Natural killer cell treated with Interleukin-12 subunit alpha and Interleukin-12 subunit beta and Interleukin-15 and Interleukin-18, amount 100 ng/mL, for 72 hours (primary cell): ENCODE data around the gene UTP15. TPM values are rescaled to one million over a fixed set of nuclear protein-coding genes. Genes with fewer than 3 reads are reported as not detected.
A peak's percentile ranks its signal among the peaks of the same experiment; 100 is the strongest.

ENCODE experiments used
- ATAC-seq, 2 donors: fragments of 150-1000 bp; cut with Tn5 transposase in 1 of 2; sonication (Bioruptor Pico), chemical (Tn5 transposase) in 1 of 2; 2 replicates each; pipeline ENCODE4 v1.10.0; 2021
- DNase-seq: peaks from one replicate; pipeline ENCODE4 v3.0.0; 2022; ENCODE audit warnings: low spot score
- H3K27ac Mint-ChIP-seq, 2 donors: 1 replicate in 1 of 2; 2 replicates in 1 of 2; pipeline ENCODE4 v1.8.0; 2022; ENCODE audit warnings: mixed read lengths in 2 of 2, mild to moderate bottlenecking in 1 of 2, moderate library complexity in 1 of 2
- H3K27me3 Mint-ChIP-seq, 2 donors: 1 replicate in 1 of 2; 2 replicates in 1 of 2; pipeline ENCODE4 v1.8.0; 2022; ENCODE audit warnings: mixed read lengths in 2 of 2
- H3K36me3 Mint-ChIP-seq: one replicate; pipeline ENCODE4 v1.8.0; 2022; ENCODE audit warnings: mixed read lengths
- H3K4me1 Mint-ChIP-seq, 2 donors: 1 replicate in 1 of 2; 2 replicates in 1 of 2; pipeline ENCODE4 v1.8.0; 2022; ENCODE audit warnings: low read depth in 2 of 2, mixed read lengths in 2 of 2, mild to moderate bottlenecking in 1 of 2
- H3K4me3 Mint-ChIP-seq: one replicate; pipeline ENCODE4 v1.8.0; 2022; ENCODE audit warnings: mixed read lengths
- H3K9me3 Mint-ChIP-seq: 2 replicates; pipeline ENCODE4 v1.8.0; 2022; ENCODE audit warnings: mixed read lengths
- total RNA-seq, 2 donors: library from RNA; stranded (reverse); gene quantifications; one replicate each; pipeline ENCODE4 v1.2.3, GENCODE V29; 2022

UTP15 gene
- total RNA-seq, 2 donors from 2014 or later: 34.9 to 55.1 TPM

DNA sequence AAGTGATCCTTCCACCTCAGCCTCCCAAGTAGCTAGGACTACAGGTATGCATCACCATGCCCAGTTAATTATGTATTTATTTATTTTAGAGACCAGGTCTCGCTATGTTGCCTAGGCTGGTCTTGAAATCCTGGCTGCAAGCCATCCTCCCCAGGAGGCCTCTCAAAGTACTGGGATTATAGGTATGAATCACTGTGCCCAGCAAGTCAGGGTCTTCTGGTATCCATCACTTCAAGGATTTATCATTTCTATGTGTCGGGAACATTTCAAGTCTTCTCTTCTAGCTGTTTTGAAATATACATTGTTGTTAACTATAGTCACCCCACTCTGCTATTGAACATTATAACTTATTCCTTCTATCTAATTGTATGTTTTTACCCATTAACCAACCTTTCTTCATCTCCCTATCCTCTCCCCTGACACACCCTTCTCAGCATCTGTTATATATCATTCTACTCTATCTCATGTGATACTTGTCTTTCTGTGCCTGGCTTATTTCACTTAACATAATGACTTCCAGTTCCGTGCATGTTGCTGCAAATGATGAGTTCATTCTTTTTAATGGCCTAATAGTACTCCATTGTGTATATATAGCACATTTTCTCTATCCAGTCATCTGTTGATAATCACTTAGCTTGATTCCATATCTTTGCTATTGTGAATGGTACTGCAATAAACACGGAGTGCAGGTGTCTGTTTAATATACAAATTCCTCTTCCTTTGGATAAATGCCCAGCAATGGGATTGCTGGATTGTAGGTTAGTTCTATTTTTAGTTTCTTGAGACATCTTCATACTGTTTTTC is 26.4 kb downstream of the UTP15 start:
- Mint-ChIP-seq H3K4me3 (no peak overlapping the region), H3K27me3 (no peaks in the 10 kb centered on the region), H3K4me1 (no peaks in the 10 kb centered on the region), H3K27ac (no peak overlapping the region), H3K9me3 (no peaks in the 10 kb centered on the region), H3K36me3 (no peaks in the 10 kb centered on the region)
- ATAC-seq: no peak
- DNase-seq: no peak

DNA sequence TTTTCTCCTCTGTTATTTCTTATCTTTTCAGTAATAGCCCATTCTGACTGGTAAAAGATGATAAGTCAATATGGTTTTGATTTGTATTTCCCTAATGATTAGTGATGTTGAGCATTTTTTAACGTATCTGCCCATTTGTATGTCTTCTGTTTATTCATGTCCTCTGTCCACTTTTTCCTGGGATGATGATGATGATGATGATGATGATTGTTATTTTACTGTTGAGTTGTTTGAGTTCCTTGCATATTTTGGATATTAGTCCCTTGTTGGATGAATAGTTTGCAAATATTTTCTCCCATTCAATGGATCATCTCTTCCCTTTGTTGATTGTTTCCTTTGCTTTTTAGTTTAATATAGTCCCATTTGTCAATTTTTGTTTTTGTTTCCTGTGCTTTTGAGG is 27.0 kb downstream of the UTP15 start:
- Mint-ChIP-seq H3K9me3 (no peaks in the 10 kb centered on the region), H3K27ac (no peak overlapping the region), H3K27me3 (no peaks in the 10 kb centered on the region), H3K4me3 (no peak overlapping the region), H3K36me3 (no peaks in the 10 kb centered on the region), H3K4me1 (no peaks in the 10 kb centered on the region)
- DNase-seq (no peak), ATAC-seq (no peak)

DNA sequence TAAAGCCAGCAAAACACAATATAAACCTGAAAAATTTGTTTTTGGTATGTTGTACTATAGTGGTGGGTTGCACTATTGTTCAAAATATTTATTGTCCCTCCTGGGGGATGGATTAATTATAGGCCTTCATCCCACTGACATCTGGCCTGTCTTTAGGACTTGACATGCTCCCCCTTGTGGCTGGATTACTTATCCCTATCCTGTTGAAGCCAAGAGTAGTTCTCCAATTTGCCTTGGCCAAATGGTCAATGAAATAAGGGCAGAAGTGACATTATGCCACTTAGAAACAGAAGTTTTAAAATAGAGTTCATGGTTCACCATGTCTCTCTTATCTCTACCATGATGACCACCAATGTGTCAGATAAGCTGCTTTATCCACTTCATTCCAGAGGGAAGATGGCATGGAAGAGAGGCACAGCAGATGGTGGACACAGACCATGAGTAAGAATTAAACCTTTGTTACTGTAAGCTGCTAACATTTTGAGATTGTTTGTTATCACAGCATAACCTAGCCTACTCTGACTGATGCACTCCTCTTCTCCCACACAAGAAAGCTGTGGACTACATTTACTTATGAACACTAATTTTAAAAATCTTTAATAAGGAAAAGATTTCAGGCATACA is 31.3 kb downstream of the UTP15 start:
- H3K36me3 Mint-ChIP-seq: peaks cover 5% of the 10 kb centered on the region
- no peak for ATAC-seq
- no peaks in the 10 kb centered on the region for H3K4me1 Mint-ChIP-seq
- H3K27ac Mint-ChIP-seq: no peak overlapping the region
- H3K27me3 Mint-ChIP-seq: peaks cover 0 to 3% of the 10 kb centered on the region in 2 donors
- DNase-seq: no peak
- no peaks in the 10 kb centered on the region for H3K9me3 Mint-ChIP-seq
- no peak overlapping the region for H3K4me3 Mint-ChIP-seq

DNA sequence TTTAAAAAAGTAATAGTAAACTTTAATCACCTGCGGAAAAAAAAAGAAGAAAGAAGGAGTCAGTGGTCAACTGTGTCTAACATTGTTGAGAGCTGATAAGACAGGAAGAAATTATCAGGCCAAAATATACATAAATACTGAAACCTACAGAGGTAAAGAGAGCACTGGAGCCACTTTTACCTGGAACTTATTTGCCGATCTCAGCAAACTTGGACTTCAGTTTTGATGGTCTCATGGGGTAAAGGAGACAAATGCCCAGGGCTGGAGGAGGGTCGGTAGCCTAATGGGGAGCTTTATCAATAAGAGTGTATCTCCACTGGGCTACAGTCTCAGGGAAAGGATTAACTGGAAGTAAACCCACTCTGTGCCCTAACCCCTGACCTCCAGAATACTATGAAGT is 33.8 kb downstream of the UTP15 start:
- no peak overlapping the region for H3K4me3 Mint-ChIP-seq
- H3K4me1 Mint-ChIP-seq: peaks cover 4 to 10% of the 10 kb centered on the region in 2 donors

DNA sequence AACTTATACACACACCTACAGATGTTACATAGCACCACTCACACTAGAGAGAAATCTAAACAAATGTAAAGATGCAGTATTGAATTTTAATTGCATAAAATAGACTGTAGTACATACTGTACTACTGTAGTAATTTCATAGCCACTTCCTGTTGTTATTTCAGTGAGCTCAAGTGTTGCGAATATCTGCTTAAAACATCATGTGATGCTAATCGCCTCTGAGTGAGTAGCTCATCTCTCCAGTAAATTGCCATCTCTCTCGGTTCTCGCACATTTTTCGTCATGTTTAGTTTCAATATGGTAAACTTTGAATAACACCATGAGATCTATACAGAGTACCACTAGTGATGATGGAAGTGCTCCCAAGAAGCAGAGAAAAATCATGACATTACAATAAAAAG is 38.5 kb downstream of the UTP15 start:
- no peak for DNase-seq
- Mint-ChIP-seq H3K27ac (no peak overlapping the region), H3K27me3 (no peaks in the 10 kb centered on the region), H3K4me3 (peak overlapping the region; percentile 20), H3K36me3 (peaks cover 8% of the 10 kb centered on the region), H3K9me3 (no peaks in the 10 kb centered on the region), H3K4me1 (peaks cover 4 to 10% of the 10 kb centered on the region in 2 donors)
- ATAC-seq: peak in 1 of 2 donors; percentile 53

More for the DNA sequence above, 33.8 kb downstream of the UTP15 start:
- DNase-seq (no peak), ATAC-seq (no peak)
- no peak overlapping the region for H3K27ac Mint-ChIP-seq
- H3K9me3 Mint-ChIP-seq: no peaks in the 10 kb centered on the region
- H3K36me3 Mint-ChIP-seq: peaks cover 8% of the 10 kb centered on the region
- peaks cover 0 to 3% of the 10 kb centered on the region in 2 donors for H3K27me3 Mint-ChIP-seq

DNA sequence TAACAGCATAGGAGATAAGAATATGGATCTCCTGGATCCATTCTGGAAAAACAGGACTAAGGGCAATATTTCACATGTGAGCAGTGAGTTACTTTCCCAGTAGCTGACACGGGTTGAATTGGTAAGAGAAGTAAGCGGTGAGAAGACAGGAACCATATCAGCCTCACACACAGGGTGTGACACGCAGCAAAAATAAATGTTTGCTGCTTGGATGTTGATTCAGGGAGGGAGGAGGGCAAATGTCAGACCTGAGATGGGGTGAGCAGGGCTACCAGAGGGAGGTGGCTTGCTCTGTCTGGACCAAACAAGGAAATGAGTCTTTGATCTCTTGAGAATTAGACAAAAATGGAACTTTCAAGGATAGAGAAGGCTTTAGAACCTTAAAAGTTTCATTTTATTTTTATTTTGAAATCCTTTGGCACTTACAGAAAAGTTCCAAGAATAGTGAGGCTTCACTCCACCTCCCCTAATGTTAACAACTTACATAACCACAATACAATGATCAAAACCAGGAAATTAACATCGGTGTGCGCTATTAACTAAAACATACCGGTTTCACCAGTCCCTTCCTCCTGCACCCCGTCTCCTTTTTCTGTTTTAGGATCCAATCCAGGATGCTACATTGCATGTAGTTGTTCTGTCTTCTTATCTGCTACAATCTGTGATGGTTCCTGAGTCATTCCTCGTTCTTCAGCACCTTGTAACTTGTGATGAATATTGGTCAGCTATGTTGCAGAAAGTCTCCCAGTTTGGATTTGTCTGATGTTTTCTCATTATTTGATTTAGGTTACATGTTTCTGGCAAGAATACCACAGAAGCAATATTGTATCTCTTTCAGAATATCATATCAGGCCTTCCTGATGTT is 39.9 kb downstream of the UTP15 start:
- Mint-ChIP-seq H3K36me3 (peaks cover 8% of the 10 kb centered on the region), H3K27me3 (peaks cover 0 to 1% of the 10 kb centered on the region in 2 donors), H3K4me3 (no peak overlapping the region), H3K27ac (no peak overlapping the region), H3K4me1 (peaks cover 4 to 10% of the 10 kb centered on the region in 2 donors), H3K9me3 (no peaks in the 10 kb centered on the region)
- no peak for ATAC-seq
- no peak for DNase-seq

DNA sequence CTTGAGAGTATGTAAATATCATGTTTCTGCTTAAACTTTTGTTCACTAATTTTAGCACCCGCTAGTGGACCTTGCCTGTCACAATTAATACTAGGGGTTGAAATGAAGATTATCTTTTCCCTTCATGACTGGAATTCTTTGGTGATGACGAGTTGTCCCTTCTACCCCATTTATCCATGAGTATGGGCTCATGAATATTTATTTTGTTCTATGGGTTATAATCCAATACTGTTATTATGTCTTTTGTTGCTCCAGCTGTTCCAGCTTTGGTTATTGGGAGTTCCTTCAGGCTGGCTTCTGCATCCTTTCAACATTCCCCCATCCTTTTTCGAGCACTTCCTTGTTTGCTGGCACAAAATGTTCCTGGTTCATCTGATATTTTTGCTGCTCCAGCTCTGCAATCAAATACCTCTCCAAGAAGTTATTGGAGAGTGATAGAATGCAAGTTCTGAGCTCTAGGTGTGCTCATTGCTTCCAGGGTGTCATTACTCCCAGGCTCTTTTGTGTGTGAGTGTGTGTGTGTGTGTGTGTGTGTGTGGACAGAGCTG is 40.7 kb downstream of the UTP15 start:
- no peak overlapping the region for H3K27ac Mint-ChIP-seq
- no peak for ATAC-seq
- H3K27me3 Mint-ChIP-seq: peaks cover 0 to 10% of the 10 kb centered on the region in 2 donors
- H3K4me1 Mint-ChIP-seq: peaks cover 4 to 10% of the 10 kb centered on the region in 2 donors
- DNase-seq: no peak
- no peak overlapping the region for H3K4me3 Mint-ChIP-seq
- no peaks in the 10 kb centered on the region for H3K9me3 Mint-ChIP-seq
- peaks cover 8% of the 10 kb centered on the region for H3K36me3 Mint-ChIP-seq

DNA sequence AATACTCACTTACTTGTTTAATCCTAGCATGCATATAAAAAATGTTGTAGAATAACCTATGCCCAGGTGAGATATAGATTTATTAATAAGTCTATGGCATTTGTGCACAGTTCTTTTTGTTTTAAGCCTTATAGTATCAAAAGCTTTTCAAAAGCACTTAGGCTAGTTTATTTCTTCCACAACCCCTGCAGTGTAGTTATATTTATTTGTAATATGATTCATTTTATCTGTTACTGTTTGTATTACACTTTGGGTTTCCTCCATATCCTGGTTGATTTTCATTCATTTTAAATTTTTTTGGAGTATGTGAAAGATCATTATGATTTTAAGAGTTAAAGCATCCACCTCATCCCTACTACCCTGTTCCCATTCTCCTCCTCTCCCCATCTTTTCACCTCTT is 41.7 kb downstream of the UTP15 start:
- Mint-ChIP-seq H3K4me1 (peaks cover 6 to 10% of the 10 kb centered on the region in 2 donors), H3K9me3 (no peaks in the 10 kb centered on the region), H3K36me3 (no peaks in the 10 kb centered on the region), H3K27ac (no peak overlapping the region), H3K27me3 (peaks cover 4 to 10% of the 10 kb centered on the region in 2 donors), H3K4me3 (no peak overlapping the region)
- ATAC-seq (no peak), DNase-seq (no peak)

DNA sequence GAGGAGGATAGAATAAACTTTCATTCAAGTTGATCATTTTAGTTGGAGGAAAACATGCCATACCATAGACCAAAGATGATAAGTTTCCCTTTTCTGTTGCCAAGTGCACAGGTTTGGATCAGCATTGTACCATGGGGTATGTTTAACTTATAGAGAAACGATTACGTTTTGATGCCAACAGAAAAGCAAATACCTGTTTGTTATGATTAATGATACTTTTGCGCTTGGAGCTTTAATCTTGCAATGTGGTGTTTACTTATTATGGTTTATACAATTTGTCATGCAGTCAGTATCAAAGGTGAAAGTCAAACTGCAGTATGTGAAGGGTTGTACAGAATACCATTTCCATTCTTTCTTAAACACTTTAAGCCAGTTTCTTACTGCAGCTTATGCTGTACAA is 47.3 kb downstream of the UTP15 start:
- peaks cover 10 to 16% of the 10 kb centered on the region in 2 donors for H3K27me3 Mint-ChIP-seq

DNA sequence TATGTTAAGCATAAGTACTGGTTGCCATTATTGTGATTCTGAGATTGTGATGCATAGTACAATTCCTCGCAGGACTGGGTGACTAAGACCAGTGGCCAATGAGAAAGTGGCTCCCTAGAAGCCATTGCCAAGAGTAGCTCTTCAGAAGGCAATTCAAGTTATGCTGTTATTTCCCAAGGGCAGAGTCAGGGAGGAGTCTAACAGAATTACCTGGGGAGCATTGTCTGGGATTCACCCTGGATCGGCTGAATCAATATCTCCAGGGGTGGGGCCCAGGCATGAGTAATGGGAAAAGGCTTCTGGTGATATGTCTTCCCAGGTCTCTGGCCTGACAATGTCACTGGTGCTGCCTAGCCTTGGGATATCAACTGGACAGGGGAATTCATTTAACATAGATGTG is 49.5 kb downstream of the UTP15 start:
- ATAC-seq (no peak), DNase-seq (no peak)
- H3K27me3 Mint-ChIP-seq: peaks cover 10 to 16% of the 10 kb centered on the region in 2 donors
- H3K36me3 Mint-ChIP-seq: no peaks in the 10 kb centered on the region
- no peaks in the 10 kb centered on the region for H3K9me3 Mint-ChIP-seq
- H3K4me3 Mint-ChIP-seq: no peak overlapping the region
- no peak overlapping the region for H3K27ac Mint-ChIP-seq
- peaks cover 0 to 2% of the 10 kb centered on the region in 2 donors for H3K4me1 Mint-ChIP-seq

More for the DNA sequence above, 47.3 kb downstream of the UTP15 start:
- H3K9me3 Mint-ChIP-seq: no peaks in the 10 kb centered on the region
- H3K4me1 Mint-ChIP-seq: peaks cover 0 to 2% of the 10 kb centered on the region in 2 donors
- DNase-seq: no peak
- no peaks in the 10 kb centered on the region for H3K36me3 Mint-ChIP-seq
- no peak overlapping the region for H3K27ac Mint-ChIP-seq
- no peak overlapping the region for H3K4me3 Mint-ChIP-seq
- no peak for ATAC-seq

DNA sequence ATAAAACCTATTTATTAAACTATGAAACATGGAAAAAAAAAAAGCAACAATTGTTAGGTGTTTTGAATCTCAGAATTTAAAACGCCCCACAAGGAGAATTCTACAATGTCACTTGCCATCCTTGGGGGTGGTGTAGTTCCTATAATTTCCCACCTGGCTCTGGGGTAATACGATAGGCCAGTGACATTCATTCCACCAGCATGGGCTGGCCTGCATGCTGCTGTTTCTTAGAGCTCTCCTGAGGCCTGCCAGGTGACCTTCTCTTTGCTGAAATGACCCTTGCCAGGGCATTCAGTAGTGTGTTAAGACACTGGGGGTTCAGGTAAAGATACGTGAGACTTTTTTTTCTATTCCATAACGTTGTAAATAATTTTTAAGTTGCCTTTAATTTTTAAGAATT is 50.4 kb downstream of the UTP15 start:
- Mint-ChIP-seq H3K4me3 (no peak overlapping the region), H3K27me3 (peaks cover 4 to 16% of the 10 kb centered on the region in 2 donors), H3K36me3 (no peaks in the 10 kb centered on the region), H3K4me1 (peaks cover 0 to 2% of the 10 kb centered on the region in 2 donors), H3K27ac (no peak overlapping the region), H3K9me3 (no peaks in the 10 kb centered on the region)
- no peak for DNase-seq
- no peak for ATAC-seq

DNA sequence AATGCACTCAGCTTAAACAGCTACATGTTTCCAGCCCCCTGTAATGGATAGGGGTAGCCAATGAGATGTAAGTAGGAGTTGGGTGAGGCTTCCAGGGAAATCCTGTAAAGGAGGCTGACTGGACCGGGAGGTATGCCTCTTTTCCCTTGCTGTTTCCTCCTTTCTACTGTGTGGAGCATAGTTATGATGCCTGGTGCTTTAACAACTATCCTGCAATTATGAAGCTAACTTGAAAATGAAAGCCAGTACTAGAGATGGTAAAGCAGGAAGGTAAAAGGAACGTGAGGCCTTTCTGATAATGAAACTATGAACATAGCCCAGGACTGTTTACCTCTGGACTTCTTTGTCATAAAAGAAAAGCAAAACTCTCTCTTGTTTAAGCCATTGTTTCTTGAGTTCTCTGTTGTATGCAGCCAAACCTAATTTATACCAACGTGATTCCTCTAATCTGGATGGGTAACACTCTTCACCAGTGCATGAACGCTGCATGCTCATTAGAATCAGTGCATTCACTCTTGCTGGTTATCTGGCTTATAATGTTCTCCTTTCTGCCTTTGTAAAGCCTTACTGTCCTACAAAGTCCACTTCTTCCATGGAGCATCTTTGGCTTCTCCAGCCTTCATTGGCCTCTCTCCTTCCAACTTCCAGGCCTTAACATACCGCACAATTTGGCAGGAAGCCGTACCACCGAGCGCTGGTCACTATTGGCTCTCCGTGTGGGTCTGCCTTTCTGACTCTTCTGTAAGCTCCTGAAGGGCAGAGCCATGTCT is 52.2 kb downstream of the UTP15 start:
- peaks cover 1 to 12% of the 10 kb centered on the region in 2 donors for H3K27me3 Mint-ChIP-seq
- H3K4me1 Mint-ChIP-seq: no peaks in the 10 kb centered on the region
- H3K4me3 Mint-ChIP-seq: no peak overlapping the region
- no peaks in the 10 kb centered on the region for H3K9me3 Mint-ChIP-seq
- ATAC-seq (no peak), DNase-seq (no peak)
- H3K27ac Mint-ChIP-seq: no peak overlapping the region
- H3K36me3 Mint-ChIP-seq: no peaks in the 10 kb centered on the region
